HG03280 (cell line): ENCODE results near the gene KIZ.

ENCODE experiments used
- ATAC-seq: cut with Tn5 transposase; IDR thresholded peaks from one replicate; pipeline ENCODE4 v1.9.1; 2021; ENCODE audit warnings: mild to moderate bottlenecking, moderate library complexity; ENCODE audit not compliant: unreplicated experiment

KIZ gene

DNA sequence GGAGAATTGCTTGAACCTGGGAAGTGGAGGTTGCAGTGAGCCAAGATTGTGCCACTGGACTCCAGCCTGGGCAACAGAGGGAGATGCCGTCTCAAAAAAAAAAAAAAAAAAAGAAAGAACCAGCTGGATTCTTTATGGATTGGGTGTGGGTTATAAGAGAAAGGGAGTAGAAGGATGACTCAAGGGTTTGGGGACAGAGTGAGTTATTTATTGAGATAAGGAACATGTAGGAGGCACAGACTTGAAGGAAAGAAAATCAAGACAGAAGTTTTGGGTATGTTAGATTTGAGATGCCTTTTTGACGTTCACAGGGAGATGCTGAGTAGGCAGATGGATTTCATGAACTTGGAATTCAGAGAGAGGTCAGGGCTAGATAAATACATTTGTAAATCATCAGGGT is 47.6 kb downstream of the KIZ start:
- no peak for ATAC-seq

DNA sequence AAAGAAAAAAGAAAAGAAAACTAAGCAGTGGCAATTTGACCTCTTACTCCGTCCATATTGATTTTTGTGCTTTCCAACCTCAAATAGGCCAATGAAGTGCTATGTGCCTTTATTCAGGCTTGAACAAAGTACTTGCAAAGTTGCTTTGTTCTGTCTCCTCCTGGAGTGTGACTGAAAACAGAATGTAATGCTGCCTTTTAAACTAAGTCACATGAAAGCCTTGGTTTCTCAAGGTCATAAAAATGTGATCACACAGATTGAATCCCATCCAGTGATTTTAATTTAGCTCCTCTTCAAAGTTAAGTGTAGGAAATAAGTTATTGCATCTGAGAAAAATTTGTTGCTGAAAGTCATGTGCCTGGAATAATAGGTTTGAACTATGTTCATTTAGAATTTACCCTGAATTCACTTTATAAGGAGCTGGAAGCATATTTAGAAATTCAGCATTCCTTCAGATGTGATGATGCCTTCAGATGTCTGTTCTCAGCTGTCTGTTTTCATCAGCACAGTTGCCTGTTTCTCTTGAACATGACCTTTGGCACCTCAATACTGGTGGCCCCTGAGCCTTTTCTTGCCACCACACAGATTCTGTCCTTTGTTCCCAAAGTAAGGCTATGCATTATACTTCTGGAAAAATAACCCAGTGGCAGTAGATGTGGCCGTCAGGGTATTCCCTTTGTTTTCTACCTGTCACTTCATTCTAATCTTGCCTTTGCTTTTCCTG is 48.8 kb downstream of the KIZ start:
- ATAC-seq = no peak

DNA sequence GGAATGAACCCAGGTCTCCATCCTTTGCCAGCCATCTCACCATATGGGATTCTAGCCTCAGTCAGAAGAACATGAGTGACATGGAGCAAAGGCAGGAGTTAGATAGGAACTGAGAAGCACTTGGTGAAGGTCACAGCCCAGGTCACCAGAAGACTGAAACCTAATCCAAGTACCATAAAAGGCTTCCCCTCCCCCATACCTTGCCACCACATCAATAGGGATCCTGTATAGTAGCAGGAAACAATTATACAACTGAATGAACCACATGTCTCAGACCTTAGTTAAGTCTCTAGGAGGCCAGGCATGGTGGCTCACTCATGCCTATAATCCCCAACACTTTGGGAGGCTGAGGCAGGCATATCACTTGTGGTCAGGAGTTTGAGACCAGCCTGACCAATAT is 49.6 kb downstream of the KIZ start:
- ATAC-seq = no peak

DNA sequence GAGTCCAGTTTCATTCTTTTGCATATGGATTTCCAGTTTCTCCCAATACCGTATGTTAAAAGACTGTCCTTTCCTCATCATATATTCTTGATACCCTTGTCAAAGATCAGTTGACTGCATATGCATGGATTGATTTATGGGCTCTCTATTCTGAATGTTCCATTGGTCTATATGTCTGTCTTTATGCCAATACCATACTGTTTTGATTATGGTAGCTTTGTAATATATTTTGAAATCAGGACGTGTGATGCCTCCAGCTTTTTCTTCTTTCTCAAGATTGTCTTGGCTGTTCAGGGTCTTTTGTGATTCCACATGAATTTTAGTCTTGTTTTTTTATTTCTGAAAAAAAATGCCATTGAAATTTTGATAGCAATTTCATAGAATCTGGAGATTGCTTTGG is 51.9 kb downstream of the KIZ start:
- no peak for ATAC-seq

DNA sequence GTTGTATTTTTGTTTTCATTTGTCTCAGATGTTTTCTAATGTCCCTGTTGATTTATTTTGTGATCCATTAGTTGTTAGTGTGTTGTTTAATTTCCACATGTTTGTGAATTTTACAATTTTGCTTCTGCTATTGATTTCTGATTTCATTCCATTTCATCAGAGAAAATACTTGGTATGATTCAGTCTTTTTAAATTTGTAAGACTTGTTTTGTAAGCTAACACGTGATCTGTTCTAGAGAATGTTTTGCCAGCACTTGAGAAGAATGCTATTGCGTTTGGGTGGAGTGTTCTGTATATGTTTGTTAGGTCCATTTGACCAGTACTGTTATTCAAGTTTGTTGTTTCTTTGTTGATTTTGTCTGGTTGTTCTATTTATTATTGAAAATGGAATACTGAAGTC is 53.9 kb downstream of the KIZ start:
- ATAC-seq = no peak

DNA sequence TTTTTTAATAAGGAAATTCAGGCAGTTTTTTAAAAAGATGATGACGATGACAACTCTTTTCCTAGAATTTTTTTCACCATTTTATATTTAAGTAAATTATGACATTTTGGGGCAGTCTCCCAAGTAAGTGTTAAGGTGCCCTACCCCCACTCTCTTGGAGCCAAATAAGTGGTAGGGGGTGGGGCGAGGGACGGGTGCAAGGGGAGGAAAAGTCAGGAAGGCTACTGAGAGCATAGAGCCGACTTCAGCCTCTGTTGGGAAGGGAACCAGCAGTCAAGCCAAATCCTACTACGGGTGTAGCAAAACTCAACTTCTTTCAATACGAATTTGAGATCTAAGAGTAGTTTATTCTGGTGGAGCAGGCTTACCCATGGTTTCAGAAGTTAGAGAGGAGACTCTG is 54.4 kb downstream of the KIZ start:
- ATAC-seq = no peak

DNA sequence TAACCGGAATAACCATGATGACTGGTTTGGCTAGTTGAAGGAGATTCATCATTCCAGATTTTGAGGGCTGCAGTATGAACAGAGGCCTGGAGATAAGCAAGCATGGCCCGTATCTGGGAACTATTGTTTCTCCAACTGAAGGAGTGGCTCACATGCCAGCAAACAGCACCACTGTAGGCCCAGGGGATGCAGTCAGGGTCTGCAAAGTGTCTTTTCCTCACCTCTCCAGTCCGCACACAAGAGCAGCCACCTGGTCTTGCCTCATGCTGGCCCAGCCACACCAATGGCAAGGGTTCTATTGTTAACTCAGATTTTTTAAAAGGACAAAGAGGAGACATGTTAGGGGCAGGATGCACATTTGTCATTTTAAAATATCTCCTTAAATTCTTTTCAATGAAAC is 55.1 kb downstream of the KIZ start:
- no peak for ATAC-seq

DNA sequence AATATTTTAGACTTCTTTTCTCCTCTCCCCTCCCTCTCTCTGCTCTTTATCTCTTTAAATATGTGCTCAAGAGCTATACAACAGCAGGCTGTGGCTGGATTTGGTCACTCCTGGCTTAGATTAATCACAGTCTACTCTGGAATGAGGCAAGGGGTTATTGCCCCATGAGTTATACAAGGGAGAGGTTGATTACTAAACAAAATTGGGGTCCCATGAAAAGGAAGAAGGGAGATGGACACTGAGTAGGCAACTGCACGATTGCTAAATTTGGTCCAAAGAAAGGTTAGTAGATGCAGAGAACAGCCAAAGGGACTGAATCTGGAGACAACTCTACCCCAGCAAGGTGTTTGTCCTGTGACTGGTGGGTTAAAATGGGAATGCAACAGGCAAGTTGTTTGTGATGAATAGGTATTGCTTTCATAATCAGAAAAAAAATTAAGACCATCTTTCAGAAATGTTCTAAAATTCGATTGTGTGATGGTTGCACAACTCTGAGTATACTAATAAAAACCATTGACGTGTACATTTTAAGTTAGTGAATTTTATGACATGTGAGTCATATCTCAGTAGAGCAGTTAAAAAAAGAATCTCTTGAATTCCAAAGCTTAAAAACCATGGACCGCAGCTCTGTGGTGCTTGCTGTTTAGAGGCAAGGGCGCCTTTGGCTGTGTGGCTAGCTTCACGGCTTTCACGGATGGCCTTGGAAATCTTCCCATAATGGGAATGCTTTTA is 57.1 kb downstream of the KIZ start:
- ATAC-seq = no peak

DNA sequence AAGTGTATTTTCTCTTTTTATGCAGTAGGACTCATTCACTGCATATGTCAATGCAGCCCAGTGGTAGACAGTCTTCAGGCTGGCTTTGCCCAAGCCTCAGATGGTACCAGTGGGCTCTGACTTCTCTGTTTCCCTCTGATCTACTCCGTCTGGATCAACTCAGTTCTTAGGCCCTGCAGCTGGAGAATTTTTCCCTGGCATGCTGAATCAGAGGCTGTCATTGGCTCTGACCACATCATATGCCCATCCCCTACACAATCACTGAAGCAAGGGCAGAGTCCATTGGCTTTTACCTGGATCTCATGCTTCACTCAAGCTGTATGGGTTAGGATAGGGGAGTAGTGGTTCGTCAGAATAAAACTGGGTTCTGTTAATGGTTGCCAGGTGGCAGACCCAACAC is 57.8 kb downstream of the KIZ start:
- no peak for ATAC-seq

DNA sequence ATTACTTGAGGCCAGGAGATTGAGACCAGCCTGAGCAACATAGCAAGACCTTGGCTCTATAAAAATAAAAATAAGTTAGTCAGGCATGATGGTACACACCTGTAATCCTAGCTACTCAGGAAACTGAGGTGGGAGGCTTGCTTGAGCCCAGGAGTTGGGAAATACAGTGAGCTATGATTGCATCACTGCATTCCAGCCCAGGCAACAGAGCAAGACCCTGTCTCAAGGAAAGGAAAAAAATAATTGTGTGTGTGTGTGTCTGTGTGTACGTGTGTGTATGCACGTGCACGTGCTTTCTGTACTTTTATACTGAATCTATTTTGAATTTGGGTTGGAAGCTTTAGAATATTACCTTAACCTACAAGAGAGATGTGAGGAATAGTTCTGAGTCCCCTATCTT is 58.9 kb downstream of the KIZ start:
- no peak for ATAC-seq

DNA sequence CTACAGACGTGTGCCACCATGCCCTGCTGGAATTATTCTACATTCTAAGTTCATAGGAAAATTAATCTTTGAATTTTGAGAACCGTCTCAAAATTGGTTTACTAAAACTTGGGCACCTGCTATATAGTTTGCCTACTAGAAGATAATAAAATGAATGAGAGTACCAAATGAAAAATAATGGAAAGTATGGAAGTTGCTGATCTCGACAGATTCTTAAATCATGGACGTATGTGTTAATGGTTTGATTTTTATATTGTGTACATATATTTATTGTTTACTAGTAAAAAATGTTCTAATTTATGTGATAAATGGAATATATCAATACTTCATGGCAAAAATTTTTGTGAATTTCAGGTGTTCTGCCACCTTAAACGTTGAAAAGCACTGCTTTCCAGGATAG is 60.0 kb downstream of the KIZ start:
- ATAC-seq = no peak

DNA sequence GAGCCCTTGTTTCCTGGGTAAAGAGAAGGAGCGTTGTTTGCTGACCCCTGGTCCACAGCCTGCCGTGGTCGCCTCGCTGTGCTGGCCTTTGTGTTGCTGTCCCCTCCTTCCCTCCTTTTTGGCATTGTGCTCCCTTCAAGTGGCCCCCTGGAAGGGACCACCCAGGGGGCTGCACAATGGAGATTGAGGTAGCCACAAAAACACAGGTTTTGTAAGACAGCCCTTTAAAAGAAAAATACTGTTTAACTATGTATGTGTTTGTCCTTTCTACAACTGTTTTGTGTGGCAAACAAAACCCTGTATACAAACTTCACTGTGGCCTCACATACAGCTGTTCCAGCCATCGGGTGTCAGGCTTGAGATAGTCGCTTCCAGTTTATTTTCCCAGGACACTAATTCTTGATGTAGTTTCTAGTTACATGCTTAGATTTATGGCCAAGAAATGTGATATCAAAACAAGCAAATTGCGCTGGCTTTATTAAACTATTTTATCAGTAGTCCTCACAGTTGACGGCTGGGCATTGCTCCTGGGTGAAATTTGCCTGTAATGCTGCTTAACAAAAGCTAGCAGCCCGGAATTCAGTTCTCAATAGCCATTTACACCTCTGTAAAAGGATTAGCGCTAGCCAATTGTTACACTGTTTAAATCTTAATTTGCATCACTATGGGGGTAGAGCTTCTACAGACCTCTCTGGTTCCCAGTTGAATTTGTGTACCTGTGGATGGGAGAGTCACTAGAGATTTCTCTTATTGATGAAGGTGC is 64.1 kb downstream of the KIZ start:
- ATAC-seq = no peak

DNA sequence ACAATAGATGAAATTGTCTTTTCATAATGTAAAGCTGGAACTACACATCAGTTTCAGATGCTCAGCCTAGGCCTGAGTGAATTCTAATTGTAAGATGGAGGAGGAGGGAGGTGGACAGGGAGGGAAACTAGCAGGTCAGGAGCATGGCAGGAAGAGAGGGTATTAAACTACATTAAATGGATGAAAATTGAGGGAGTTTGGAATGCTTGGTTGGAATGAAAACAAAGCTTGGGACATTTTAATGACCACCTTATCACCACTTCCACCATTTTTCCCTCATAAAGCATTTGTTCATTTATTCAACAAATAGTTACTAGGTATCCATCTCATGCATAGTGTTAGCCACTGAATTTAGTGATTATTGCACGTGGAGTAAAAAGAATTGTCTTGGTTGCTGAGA is 65.0 kb downstream of the KIZ start:
- ATAC-seq = no peak

DNA sequence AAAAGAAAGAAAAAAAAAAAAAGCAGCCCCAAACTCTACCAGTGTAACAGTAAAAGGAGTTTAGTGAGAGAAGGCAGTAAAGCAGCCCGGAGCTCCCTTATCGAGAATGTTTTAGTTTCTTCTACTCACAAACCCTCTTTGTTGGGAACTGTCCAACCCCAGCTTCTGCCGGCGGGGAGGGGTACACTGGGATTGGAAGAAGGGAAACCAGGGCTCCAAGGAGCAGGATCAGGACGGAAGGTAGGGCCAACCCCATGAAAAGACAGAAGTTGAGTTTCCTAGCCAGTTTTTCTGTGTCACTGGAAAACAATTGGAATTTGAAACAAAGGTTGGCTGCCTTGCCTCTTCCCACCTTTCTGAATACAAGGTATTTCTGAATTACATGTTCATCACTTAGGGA is 66.0 kb downstream of the KIZ start:
- no peak for ATAC-seq

DNA sequence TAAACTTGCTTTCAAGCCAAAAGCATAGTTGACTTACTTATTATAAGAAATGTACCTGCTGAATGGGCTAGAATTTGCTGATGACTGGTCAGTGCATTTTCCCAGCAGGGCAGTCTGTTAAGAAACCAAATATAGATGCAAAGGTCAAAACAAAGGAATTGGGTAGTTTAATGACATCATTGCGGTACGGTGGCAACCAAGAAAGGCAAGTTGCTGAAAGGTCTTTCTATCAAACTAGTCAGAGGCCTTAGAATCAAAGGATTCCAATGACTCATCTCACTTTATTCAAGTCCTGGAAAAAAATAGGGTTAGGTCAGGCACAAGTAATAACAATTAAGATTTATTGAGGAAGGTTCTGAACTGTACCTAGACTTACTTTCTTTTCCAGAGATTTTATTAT is 76.4 kb downstream of the KIZ start:
- no peak for ATAC-seq

DNA sequence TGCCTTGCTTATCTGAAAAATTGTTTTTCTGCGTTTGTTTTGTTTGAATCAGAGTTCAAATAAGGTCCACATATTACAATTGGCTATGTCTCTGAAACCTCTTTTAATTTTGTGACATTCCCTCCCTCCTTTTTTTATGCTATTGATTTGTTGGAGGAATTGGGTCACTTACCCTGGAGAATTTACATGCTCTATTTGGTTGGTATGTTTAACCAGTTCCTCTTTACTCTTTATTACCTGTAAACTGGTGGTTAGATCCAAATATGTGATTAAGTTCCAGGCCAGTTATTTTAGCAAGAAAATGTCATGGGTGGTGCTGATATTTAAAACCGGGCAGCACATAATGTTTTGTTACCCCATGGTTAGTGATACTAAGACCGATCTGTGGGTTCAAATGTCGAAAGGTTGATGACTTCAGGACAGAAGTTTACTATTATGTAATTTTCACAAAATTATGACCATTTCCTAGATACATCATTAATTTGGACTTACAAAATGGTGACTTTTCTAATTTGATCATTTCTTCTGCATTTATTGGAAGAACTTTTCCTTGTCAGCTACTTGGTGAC is 77.3 kb downstream of the KIZ start:
- ATAC-seq = no peak

DNA sequence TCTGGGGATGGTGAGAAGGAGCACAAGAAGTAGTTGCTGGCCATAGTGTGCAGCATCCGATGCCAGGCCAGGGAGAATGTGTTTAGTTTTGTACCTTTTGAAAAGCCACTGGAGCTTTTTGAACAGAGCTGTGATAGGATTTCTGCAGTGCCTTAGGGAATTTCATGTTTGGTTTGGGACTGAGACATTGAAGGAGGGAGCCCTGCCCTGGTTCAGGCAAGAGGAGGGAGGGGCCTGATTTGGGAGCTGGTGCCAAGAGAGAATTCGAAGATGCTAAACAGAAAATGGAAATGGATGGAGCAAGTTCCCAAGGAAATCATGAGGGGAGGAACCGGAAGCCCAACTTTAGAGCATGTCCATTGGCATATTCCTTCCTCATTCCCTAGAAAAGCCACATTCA is 80.7 kb downstream of the KIZ start:
- ATAC-seq = no peak

DNA sequence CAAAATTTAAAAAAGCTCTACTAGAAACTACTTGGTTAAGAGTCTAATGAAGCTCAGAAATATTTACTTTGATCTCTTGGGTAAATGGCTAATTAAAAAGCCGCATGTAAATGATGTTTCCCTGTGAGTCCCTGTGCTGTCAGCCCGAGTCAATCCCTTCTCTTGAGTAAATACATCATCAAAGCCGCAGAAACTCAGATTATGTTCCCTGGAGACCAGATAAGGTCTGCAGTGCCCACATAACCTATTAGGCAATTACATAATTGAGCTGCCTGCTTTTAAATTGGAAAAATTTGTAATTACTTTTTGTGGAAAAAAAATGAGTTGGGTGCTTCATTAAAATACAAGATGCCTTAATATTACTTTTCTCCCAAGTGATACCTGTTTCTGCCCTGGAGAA is 83.1 kb downstream of the KIZ start:
- ATAC-seq = no peak

DNA sequence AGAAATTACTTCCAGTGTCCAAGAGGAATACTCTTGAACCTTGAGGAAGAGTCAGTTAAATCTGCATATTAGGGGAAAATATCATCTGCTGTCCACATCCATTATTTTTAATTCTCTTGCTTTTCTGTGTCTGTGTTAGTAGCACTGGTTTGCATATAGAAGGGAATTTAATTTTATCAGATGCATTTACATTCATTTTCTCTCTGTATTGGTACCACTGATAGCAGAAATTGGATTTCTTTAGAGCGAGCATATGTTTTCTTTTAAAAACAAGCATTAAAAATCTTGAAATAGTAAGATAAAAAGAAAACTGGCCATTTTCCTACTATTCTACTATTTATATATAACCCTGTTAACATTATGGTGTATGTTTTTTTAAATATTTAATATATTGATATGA is 83.8 kb downstream of the KIZ start:
- no peak for ATAC-seq

DNA sequence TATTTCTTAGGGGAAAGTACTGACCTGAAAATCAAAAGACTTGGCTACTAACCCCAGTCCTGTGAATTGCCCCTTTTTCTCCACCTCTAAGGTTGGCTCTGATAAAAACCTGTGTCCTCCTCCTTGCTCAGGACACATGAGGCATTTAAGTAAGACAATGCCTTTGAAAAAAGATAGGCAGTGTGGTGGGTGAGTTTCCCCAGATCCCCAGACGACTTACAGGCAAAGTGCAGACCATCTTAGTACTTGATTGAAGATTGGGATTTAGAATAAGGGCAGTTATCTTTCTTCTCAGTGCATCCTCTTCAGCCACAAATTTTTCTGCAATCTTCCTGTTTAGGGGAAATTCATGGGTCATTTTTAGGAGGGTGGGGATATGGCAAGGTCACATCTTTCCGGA is 87.8 kb downstream of the KIZ start:
- no peak for ATAC-seq

DNA sequence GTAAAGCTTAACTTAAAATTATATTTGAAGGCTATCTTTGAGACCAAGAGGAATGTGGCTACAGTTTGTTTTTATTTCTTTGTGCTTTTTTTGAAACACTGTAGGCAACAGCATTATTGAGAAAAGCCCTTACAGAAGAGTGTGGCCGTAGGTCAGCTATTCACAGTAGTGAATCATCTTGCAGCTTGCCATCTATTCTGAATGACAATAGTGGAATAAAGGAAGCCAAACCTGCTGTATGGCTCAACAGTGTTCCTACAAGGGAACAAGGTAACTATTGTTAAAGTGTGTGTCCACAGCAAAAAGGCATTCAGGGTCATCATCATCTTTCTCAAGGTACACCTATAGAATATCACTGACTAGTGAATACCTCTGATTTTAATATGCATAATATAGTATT is 88.5 kb downstream of the KIZ start:
- no peak for ATAC-seq

DNA sequence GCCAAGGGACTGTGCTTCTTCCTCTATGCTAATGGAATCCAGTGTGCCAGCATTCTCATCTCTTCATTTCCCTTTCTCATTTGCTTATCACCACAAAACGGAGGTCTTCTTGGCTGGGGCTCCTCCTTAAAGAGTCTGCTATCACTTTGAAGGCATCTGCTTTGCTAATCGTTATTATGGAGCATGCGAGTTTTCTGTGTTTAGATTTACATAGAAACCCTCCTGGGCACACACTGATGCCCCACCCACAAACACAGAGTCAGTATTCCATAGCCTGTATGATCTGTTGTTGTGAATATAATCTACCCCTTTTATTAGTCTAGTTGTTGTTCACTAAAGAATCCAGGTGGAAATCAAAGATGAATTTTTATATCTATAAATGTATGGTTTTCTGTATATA is 93.8 kb downstream of the KIZ start:
- no peak for ATAC-seq
